Measurements from ENCODE around the gene ANKRD1.
"Not testable (repeated sequence)": the region's sequence is repeated elsewhere in the genome, so short reads cannot be mapped to it uniquely, and the experiment has no call there.

ANKRD1 gene

GRCh38 chr10:90920986-90921666 lies at the start of gene ANKRD1:
ANKRD1 (minus strand) TSS chr10:90921087; CDS start chr10:90921027, 60 bp downstream.
- DNase-seq: no peak

- DNase-seq: no peak
Observed at GRCh38 chr10:90969947-90970673, 49.2 kb upstream of the ANKRD1 start.

- DNase-seq: no peak
Observed at GRCh38 chr10:90969121-90969534, 48.2 kb upstream of the ANKRD1 start.

GRCh38 chr10:90968328-90969081 lies 47.6 kb upstream of the ANKRD1 start:
- no peak for DNase-seq

GRCh38 chr10:90967865-90968264 lies 47.0 kb upstream of the ANKRD1 start:
- DNase-seq: no peak

GRCh38 chr10:90966146-90966545 lies 45.3 kb upstream of the ANKRD1 start:
- no peak for DNase-seq

- DNase-seq: no peak
Observed at GRCh38 chr10:90965720-90966119, 44.8 kb upstream of the ANKRD1 start.

GRCh38 chr10:90964781-90965465 lies 44.0 kb upstream of the ANKRD1 start:
- no peak for DNase-seq

- DNase-seq: no peak
Observed at GRCh38 chr10:90963331-90963730, 42.4 kb upstream of the ANKRD1 start.

GRCh38 chr10:90960355-90960814 lies 39.5 kb upstream of the ANKRD1 start:
- no peak for DNase-seq

- DNase-seq: no peak
Observed at GRCh38 chr10:90959826-90960225, 38.9 kb upstream of the ANKRD1 start.

GRCh38 chr10:90958781-90959180 lies 37.9 kb upstream of the ANKRD1 start:
- DNase-seq: no peak

GRCh38 chr10:90947030-90947960 lies 26.4 kb upstream of the ANKRD1 start:
- no peak for DNase-seq

GRCh38 chr10:90945491-90946070 lies 24.7 kb upstream of the ANKRD1 start:
- no peak for DNase-seq

GRCh38 chr10:90944749-90945148 lies 23.9 kb upstream of the ANKRD1 start:
- DNase-seq: no peak

- not testable (repeated sequence) for DNase-seq
Observed at GRCh38 chr10:90942980-90943379, 22.1 kb upstream of the ANKRD1 start.

- no peak for DNase-seq
Observed at GRCh38 chr10:90939648-90940047, 18.8 kb upstream of the ANKRD1 start.

- DNase-seq: no peak
Observed at GRCh38 chr10:90939116-90939515, 18.2 kb upstream of the ANKRD1 start.

- no peak for DNase-seq
Observed at GRCh38 chr10:90937645-90938258, 16.9 kb upstream of the ANKRD1 start.

- no peak for DNase-seq
Observed at GRCh38 chr10:90936276-90936659, 15.4 kb upstream of the ANKRD1 start.

Data from NCI-H510A (cell line).